Fibroblast of upper back skin (primary cell): Measurements from ENCODE around the gene TTLL4.

Source experiments
- DNase-seq: peaks from one replicate; pipeline ENCODE4 v3.0.0-alpha.2; 2013

Gene TTLL4

DNA sequence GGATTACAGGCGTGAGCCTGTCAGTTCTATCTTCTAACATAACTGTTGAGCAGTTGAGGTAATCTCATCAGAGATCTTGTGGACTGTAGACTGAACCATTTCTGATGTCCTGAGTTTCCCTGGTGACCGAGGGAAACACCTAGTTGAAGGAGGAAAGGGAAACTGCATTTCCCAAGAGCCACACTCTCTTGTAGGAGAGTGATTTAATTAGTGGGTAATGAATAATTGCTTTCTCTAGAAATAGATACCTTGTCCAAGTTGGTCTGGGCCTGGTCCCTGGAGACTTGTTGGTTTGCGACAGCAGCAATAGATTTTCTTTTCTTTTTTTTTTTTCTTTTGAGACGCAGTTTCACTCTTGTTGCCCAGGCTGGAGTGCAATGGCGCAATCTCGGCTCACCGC lies 7.4 kb downstream of the TTLL4 start:
- no peak for DNase-seq

DNA sequence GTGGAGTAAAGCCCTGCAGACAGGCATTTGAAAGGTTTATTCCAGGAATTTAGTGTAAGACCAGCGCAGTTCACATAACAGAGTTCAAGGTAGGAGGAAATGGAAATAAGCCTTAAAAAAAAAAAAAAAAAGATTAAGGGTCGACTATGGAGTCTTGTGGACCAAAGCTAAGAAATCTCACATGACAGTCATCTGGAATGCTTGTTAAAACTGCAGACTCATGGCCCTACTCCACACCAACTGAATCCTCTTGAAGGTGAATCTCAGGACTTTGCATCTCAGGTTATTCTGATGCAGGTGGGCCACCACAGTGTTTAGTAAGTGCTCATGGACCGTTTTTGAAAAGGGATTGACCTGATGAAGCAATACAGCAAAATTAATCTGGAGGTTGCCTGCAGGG lies 8.8 kb downstream of the TTLL4 start:
- no peak for DNase-seq

DNA sequence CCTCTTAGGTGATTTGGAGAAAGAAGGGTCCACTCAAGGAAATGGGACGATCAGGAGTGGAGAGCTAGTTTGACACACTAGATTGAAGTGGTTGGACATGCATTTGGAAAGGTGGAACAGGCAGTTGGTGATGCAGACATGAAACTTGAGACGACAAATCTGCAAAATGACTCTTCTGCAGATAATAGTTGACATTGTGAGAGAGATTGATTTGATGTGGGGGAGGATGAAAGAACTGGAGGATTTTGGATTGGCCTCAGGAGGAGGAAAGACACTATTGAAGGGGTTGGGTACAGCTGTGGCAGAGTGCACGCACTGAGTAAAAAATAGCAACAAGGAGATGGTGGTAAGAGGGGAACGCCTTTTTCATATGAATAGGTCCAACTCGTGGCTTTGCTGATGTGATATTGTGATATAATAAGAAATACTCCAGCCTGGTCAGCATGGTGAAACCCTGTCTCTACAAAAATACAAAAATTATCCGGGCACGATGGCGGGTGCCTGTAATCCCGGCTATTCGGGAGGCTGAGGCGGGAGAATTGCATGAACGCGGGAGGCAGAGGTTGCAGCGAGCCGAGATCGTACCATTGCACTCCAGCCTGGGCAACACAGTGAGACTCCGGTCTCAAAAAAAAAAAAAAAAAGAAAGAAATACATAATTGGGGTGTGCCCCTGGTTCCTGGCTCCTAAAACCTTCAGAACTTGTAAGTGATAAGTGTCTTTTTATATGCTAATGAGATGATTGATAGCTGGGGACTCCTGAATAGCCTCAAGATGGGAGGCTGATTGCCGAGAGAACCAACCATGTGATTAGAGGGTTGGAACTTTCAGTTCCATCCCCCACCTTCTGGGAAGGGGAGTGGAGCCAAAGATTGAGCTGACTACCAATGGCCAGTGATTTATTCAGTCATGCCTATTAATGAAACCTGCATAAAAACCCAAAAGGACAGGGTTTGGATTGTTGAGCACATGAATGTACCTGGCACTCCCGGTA lies 9.7 kb downstream of the TTLL4 start:
- no peak for DNase-seq

DNA sequence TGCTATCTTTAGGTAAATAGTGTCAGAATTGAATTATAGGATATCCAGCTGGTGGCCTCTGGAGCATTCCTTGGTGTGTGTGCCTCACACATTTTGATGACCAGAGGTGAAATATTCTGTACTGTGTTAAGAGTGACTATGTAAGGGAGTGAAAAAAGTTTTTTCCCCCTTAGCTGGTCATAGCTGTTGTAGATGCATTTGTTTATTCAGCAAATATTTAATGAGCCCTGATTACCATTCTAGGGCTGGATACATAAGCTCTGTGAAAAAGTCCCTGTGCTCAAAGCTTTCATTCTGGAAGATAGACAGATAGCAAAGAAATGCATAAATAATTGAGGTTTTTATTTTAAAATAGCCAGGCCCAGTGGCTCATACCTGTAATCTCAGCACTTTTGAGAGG lies 10.9 kb downstream of the TTLL4 start:
- DNase-seq: no peak

DNA sequence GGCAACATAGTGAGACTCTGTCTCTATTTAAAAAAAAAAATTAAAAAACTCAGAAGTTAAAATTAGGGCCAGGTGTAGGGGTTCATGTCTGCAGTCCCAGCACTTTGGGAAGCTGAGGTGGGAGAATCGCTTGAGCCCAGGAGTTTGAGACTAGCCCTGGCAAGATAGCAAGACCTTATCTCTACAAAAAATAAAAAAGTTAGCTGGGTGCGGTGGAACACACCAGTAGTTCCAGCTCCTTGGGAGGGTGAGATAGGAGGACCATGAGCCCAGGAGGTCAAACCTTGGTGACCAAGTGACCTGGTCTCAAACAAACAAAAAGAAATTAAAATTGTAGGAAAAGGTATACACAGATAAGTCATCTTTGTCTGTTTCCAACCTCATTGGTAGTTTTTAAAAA lies 11.3 kb downstream of the TTLL4 start:
- no peak for DNase-seq

DNA sequence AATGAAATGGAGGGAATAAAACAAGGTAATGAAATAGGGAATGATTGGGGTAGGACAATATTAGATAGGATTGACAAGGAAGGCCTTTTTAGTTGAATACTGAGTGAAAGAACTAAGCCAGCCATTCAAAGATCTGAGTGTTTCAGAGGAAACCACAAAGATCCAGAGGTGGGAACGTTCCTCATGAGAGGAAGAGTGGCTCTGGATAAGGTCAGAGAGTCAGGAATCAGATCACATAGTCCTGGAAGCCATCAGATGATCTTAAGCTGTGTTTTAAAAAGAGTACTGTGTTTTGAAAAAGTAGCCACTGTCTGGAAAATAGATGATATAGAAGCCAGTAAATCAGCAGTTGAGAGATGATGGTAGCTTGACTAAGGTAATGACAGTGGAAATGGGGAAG lies 11.8 kb downstream of the TTLL4 start:
- no peak for DNase-seq

DNA sequence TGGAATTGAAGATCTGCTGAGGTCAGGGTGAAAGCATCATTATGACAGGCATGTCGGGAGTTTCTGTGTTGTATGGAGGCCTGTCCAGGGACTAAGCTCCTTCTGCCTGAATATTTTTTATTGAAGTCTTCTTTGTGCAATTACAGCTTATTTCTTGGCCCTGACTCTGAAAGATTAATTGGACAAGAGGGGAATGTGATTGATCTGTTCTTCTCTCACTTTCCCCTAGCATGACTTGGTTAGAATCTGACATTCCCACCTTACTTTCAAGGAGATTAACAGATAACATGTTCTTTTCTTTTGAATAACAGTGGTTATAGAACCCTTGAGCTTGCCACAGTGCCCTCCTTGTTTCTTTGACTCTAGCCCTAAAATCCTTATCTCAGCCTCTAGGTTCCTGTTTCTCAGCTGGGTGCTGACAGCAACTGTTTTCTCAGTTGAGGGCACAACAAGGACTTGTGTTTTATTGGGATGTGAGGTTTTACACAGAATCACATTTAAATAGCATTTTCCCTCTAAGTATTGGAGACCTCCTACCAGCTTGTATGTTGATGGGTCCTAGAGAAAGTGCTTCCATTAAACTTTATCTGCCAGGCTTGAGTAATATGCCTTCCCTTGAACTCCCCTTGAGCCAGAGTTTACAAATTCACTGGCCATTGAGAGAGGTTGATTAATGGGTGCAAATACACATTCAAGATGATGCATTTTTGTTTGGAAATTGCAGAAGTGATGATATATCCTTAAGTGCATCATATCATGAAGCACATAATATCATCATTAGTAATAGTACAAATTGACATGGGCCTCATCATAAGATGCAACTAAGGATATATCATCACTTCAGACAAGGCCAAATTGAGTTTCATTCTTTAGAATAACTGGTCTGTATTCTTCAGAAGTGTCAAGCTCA lies 12.5 kb downstream of the TTLL4 start:
- DNase-seq: no peak

DNA sequence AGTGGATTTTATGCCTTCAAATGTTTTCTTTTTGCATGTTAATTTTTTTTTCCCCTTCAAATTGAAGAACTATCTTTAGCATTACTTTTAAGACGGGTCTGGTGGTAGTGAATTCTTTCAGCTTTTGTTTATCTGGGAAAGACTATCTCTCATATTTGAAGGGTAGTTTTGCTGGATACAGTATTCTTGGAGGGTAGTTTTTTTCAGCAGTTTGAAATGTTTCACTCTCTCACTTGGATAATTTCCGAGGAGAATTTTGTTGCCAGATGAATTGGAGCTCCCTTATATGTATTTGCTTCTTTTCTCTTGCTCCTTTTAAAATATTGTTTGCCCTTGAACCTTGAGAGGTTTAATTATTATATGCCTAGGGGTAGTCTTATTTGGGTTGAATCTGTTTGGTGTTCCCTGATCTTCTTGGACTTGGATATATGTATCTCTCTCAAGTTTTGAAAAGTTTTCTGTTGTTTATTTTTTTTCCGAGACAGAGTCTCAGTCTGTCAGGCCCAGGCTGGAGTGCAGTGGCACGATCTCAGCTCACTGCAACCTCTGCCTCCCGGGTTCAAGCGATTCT lies 15.5 kb downstream of the TTLL4 start:
- DNase-seq: no peak

DNA sequence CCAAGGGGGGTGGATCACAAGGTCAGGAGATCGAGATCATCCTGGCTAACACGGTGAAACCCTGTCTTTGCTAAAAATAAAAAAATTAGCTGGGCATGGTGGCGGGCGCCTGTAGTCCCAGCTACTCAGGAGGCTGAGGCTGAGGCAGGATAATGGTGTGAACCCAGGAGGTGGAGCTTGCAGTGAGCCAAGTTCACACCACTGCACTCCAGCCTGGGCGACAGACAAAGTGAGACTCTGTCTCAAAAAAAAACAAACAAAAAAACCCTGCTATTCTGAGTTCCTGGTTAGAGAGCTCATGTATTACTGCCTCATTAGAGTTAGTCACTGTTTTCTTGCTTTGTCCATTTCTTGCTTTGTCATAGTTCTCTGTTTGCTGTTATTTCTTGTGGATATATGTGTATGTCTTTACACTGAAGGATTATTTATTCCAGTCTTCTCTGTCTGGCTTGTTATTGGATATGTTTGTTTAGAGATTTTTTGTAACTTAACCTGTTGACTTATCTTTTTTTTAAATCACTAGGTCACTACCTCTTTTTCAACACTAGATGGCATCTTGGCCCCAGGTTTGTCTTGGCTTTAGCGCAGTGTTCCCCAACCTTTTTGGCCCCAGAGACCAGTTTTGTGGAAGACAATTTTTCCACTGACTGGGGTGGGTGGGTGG lies 17.0 kb downstream of the TTLL4 start:
- no peak for DNase-seq

DNA sequence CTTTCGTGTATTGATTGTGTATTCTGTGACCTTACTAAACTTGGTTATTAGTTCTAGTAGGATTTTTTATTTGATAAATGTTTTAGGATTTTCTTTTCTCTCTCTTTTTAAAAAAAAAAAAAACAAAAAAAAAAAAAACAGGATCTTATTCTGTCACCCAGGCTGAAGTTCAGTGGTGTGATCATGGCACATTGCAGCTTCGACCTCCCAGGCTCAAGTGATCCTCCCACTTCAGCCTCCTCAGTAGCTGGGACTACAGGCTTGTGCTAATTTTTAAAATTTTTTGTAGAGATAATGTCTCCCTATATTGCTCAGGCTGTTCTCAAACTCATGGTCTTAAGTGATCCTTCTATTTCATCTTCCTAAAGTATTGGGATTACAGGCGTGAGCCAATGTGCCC lies 19.0 kb downstream of the TTLL4 start:
- DNase-seq: no peak

DNA sequence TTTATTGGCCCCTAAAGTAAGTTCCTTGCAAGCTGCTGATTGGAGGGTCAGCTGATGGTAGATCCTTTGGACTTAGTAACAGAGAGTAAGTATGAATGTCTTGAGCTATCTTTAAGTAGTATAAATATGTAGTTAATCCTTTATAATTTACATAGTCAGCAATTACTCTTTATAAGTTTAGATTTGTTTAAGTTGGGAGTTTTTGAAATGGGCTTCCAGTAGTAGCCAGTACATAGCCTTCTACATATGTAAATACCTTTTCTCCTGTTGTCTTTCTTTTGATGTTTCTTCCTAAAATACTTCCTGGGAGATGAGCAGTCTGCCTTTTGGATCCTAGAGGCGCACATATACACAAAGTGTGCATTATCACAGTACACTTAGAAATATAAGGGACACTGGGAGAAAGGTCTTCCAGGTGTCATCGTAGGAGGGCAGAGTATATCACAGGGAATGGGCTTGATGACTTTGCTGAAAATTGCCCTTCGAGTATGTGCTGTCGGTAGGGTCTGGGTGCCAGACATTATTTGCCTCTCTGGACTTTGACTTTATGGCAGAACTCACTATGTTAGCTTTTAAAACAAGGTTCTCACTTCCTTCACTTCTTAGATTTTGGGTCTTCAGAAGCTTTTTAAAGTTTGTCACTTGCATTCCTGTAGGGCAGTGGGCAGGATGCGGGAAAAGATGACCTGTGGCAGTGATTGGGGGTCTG lies 21.6 kb downstream of the TTLL4 start:
- no peak for DNase-seq

DNA sequence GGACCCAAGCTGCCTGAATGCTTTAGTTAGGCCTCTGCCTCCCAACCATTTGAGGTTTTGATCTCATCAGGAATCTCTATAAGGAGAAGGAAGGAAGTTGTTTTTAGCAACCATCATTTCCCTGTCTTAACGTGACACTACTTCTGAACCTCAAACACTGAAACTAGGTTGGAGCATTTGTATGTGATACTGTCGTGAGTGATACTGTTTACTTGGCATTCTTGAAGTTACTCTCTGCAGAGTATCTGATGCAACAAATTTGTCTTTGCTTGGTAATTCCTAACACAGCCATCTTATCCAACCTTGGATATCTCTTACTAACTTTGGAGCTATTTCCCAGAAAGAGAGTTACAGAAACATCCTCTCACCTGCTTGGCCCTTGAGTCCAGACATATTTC lies 22.1 kb downstream of the TTLL4 start:
- DNase-seq: peak; percentile 23

DNA sequence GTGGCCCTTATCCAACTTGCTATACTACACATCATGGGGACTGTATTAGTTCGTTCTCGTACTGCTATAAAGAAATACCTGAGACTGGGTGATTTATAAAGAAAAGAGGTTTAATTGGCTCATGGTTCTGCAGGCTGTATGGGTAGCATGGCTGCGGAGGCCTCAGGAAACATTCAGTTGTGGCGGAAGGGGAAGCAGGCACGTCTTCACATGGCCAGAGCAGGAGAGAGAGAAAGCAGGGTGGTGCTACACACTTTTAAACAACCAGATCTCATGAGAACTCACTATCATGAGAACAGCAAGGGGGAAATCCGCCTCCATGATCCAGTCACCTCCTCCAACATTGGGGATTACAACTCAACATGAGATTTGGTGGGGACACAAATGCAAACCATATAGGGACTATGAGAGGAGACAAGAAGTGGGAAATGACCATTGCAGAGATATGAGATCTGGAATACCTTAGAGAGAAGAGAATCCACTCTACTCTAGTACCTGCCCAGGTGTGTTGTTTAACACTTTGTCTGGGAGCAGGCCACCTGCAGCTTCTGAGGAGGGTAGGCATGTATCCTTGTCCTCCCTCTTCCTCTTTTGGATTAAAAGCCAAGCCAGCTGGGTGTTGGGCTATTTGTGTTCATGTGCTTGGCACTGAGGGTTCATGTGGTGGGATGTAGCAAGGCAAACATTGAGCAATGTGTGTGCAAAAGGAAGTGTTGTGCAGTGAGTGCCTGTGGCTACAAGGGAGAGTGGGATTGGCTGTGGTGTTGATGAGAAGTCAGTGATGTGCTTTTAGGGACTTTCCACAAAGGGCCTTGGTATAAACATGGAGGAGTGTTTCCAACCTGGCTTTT lies 22.8 kb downstream of the TTLL4 start:
- peak; percentile 41 for DNase-seq

DNA sequence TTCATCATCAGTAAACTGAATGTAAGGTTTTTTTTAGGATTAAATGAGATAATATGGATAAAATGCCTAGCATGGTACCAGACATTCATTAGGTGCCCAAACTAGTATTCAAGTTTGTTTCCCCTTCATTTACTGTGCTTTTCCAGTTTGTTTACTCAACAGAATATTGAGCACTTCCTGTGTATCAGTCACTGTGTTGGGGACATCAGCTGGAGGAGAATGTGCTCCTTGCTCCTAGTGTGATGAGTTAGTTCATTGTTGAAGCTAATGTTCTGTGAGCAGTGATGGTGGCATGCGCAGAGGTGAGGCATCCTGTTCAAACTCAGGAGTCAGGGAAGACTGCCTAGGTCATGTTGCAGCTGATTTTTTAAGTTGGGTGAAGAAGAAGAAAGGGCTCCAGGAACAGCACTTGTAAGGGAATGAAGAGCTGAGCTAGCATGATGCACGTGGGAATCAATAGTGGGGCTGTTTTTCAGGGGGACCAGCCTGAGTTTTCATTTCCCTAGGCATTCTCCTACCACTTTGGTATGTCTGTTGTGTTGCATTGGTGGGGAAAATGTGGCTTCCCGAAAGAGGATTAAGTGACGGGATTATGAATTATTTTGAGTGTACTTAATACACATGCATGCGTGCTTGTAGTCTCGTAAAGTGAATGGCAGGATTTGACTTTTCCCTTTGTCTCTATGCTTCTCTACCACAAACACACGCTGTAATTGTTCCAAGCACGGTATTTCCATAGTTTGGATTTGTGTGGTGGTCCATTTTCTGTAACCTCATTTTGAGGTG lies 23.7 kb downstream of the TTLL4 start:
- no peak for DNase-seq

DNA sequence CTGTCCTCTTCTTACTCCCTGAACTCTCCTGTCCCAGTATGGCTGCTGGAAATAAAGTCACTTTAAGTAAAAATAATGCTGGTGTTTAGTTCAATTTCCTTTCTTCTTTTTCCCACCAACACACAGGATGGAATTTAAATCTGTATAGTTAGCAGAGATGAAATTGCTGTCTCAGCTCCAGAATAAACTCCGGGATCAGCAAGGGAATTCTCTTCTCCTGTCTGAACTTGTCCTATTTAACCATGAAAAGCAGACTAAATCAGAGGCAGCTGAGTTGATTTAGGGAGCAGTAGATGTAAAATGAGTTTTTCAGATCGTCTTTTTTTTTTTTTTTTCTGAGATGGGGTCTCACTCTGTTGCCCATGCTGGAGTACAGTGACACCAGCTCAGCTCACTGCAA lies 25.9 kb downstream of the TTLL4 start:
- no peak for DNase-seq

DNA sequence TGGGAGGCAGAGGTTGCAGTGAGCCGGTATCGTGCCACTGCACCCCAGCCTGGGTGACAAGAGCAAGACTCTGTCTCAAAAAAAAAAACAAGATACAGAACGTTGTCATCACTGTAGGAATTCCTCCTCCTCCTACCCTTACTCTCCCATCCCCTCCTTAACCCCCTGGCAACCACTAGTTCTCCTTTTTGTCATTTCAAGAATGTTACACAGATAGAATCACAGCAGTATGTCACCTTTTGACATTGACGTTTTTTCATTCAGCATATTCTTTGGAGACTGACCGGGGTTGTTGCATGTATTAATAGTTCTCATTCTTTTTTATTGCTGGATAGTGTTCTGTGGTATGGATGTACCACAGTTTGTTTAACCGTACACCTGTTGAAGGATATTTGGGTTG lies 32.4 kb downstream of the TTLL4 start:
- DNase-seq: no peak

DNA sequence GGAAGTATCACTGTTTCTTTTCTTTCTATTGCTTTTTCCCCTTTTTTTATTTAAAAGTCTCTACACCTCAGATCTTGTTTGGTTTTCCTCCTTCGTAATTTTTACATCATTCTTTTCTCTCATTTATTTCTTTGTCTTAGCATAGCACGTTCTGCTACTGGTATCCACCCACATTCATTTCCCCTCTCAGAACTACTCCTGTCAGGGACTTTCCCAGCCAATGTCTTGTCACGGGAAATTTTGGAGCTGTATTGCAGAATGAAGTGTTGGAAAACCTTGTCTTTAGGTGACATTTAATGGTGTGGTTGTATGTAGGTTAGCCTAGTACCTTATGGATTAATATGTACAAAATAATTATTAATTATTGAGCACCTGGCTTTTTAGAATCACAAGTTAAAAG lies 34.0 kb downstream of the TTLL4 start:
- no peak for DNase-seq

DNA sequence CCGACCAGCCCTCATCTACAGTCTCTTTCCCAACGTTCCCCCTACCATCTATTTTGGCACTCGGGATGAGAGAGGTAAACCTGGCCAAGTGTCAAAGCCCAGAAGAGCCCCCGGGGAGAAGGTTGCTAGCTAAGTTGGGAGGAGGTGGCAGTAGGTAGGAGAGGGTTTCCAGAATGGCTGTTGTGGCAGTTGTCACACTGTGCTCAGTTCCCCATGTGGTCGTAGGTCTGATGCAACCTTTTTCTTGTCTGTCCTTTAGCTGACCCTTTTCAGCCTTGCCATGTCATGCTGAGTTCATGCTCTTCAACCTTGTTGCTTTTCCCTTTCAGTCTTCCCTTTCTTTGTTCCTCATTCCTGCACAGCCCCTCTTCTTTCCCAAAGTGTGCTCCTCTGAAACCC lies 34.5 kb downstream of the TTLL4 start:
- DNase-seq: no peak

DNA sequence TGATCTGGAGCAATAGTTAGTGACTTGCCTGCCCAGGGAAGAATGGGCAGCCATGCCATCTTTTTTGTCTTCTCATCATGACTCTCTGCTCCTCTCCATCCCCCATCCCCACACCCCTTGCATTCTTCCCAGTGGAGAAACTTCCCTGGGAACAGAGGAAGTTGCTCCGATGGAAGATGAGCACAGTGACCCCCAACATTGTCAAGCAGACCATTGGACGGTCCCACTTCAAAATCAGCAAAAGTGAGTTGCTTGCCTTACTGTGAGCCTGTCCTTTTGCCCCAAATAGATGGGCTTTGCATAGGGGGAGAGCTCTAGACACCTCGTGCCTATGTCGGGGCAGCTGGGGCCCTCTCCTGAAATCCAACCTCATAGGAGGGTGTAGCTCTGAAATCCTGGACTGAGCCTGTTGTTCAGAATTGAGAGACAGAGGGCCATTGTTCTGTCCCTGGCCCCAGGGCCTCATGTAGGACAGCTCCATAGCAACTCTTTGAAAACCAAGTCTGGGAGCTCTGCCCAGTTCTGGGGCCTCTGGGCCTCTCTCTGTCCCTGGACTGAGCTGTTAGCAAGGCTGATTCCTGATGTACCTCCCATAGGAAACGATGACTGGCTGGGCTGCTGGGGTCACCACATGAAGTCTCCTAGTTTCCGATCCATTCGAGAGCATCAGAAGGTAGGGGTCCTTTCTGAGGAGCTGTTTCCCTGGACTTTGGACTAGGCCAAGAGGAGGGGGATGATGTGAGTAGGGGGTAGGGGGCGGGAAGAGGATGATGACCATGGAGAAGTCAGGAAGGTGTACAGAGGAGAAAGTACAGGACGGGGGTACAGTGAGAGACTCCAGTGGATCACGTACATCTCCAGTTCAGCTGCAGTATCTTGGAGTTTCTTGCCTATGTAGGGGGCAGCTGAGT lies 35.2 kb downstream of the TTLL4 start:
- DNase-seq: no peak

DNA sequence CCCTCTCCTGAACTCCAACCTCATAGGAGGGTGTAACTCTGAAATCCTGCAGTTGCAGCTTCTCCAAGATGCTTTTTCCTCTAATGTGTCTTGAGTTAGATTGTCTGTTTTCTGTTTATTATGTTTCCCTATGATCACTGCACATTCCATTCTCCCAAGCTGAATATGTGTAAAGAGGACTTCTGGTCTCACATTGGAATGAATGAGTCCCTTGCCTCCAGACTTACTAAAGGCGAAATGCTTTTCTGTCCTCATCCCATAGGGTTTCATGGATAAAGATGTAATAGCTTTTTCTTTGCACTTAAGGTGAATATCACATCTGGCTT lies 35.8 kb downstream of the TTLL4 start:
- DNase-seq: no peak
